COR-L47 (cell line): ENCODE measurements around the gene CDK5.
"Not testable (repeated sequence)": the region's sequence is repeated elsewhere in the genome, so short reads cannot be mapped to it uniquely, and the experiment has no call there.

Source experiments
- DNase-seq: peaks from one replicate; lab custom pipeline; 2025; lab: John Stamatoyannopoulos, UW

CDK5 gene

GRCh38 chr7:151013733-151014497, 43.8 kb downstream of the CDK5 start:
- no peak for DNase-seq

GRCh38 chr7:151013356-151013732, 44.4 kb downstream of the CDK5 start:
- no peak for DNase-seq

DNA sequence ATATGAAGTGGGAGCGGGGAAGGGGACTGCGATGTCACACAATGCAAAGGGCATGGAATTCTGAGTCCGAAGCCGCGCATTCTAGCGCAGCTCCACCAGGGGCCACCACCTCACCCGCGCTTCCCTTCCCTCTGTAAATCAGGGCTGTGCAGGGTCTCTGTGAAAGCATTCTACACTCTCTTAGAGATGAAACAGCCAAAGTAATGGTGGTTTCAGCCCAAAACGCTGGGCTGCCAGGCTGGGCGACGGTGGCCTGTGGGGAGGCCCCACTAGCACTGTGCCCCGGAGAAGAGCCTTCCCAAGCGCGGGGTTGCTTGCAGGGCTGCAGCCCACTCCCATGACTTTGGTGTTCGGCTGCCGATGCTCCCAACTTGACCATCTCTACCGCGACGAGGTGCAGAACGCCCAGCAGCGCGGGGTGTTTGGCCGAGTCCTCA, 44.8 kb downstream of the CDK5 start:
- no peak for DNase-seq

GRCh38 chr7:151012031-151012692, 45.5 kb downstream of the CDK5 start:
- DNase-seq, result no peak

DNA sequence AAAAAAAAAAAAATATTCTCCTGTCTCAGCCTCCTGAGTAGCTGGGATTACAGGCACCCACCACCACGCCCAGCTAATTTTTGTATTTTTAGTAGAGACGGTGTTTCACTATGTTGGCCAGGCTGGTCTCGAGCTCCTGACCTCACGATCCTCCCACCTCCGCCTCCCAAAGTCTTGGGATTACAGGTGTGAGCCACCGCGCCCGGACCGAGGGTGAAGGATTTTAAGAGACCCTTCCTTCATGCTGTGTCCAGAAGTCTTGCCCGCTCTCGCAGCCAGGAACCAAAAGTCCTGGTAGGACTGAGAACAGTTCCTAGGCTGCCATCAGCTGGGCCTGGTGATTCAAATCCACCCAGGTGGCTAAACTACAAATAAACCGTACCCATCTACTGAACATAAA, 46.1 kb downstream of the CDK5 start:
- not testable (repeated sequence) for DNase-seq

- DNase-seq, result no peak
These were observed 46.6 kb downstream of the CDK5 start for GRCh38 chr7:151011097-151011409.

DNA sequence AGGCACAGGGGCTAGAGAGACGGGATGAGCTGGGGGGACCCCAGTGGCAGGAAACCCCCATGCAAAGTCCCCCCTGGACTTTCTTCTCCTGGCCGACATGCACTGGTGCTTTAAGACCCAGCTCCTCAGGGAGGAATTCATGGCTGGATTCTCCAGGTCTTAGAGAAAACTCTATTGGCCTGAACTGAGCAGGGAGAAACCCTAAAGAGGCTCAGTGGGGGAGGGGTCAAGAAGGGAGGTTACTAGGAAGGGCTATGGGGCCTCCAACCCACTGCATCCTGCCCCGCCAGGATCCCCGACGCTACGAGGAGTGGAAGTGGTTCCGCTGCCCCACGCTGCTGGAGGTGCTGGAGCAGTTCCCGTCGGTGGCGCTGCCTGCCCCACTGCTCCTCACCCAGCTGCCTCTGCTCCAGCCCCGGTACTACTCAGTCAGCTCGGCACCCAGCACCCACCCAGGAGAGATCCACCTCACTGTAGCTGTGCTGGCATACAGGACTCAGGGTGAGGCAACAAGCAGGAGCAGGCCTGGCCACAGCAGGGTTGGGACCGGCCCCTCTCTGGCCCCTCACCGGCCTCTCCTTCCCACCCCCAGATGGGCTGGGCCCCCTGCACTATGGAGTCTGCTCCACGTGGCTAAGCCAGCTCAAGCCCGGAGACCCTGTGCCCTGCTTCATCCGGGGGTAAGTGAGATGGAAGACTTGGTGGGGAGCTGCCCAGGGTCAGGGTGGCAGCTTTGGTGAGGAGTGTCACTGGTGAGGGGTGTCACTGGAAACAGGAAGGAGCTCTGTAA, 47.2 kb downstream of the CDK5 start:
- DNase-seq, result no peak

DNA sequence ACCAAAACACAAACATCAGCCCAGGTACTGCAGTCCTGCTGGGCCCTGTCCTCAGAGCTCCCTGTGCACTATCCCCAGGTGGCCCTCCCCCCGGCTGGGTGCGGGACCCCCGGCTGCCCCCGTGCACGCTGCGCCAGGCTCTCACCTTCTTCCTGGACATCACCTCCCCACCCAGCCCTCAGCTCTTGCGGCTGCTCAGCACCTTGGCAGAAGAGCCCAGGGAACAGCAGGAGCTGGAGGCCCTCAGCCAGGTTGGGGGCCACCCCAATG, 47.7 kb downstream of the CDK5 start:
- DNase-seq, result no peak

GRCh38 chr7:151009327-151010036, 48.2 kb downstream of the CDK5 start:
- DNase-seq, result no peak

DNA sequence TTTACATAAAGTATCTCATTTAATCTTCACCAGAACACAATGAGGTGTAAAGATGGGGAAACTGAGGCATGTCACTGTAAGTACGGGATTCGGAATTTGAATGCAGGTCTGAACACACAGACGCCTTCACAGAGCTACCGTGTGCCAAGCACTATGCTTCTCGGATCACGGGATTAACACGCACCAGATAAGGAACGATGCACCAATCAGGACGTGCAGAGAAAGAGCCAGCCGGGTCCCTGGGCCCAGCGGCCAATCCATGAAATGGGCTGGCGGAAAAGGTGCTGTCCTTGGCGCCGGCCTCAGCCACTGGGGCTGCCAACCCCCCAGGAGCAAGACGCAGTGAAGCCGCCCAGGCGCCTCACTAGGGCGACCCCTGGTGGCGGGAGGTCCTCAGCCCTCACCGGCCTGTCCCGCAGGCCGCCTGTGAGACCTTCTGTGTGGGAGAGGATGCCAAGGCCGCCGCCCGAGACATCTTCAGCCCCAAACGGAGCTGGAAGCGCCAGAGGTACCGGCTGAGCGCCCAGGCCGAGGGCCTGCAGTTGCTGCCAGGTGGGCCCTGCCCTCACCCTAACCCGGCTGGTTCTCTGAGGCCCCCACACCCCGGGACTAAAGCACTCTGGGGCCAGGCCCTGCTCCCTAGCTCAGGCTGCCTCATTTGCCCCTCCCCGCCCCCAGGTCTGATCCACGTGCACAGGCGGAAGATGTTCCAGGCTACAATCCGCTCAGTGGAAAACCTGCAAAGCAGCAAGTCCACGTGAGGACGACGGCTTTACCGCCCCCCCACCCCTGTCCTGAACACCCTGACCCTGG, 49.0 kb downstream of the CDK5 start:
- DNase-seq, result no peak

- no peak for DNase-seq
These were observed 49.6 kb downstream of the CDK5 start for GRCh38 chr7:151008143-151008510.

DNA sequence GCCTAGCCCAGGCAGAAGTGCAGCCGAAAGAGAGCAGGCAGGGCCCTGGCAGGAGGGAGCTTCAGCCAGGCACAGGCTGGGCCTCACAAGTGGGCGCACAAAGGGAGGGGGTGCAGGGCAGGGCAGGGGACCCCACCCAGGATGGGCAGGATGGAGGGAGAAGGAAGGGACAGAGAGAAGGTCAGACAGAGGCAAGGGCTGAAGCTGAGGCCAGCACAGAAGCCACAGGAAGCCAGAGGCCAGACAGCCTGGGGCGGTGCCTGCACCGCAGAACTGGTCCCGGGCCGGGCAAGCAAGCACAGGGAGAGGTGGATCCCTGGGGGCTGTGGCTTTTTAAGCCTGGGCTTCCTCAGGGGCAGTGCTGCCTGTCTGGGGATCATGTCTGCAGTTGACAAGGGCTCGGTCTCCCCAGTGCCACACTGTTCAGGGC, 50.2 kb downstream of the CDK5 start:
- no peak for DNase-seq

GRCh38 chr7:151006590-151007300, 51.0 kb downstream of the CDK5 start:
- no peak for DNase-seq

- DNase-seq, result no peak
These were observed 52.1 kb downstream of the CDK5 start for GRCh38 chr7:151005566-151005965.
